HG03342 (cell line): ENCODE results near the gene BCAS3.
A peak's percentile ranks its signal among the peaks of the same experiment; 100 is the strongest.
"Not testable (repeated sequence)": the region's sequence is repeated elsewhere in the genome, so short reads cannot be mapped to it uniquely, and the experiment has no call there.

Experiments
- ATAC-seq: cut with Tn5 transposase; IDR thresholded peaks from one replicate; pipeline ENCODE4 v1.9.1; 2021; ENCODE audit warnings: mild to moderate bottlenecking, moderate library complexity; ENCODE audit not compliant: unreplicated experiment

BCAS3 gene

GRCh38 chr17:60677308-60678117, at the start of gene BCAS3:
TSS of gene BCAS3 (plus strand) at chr17:60677851.
- peak; percentile 98 for ATAC-seq

GRCh38 chr17:60628252-60628889, 49.3 kb upstream of the BCAS3 start:
- no peak for ATAC-seq

- no peak for ATAC-seq
Observed at GRCh38 chr17:60629120-60629519, 48.5 kb upstream of the BCAS3 start.

GRCh38 chr17:60630352-60630751, 47.3 kb upstream of the BCAS3 start:
- no peak for ATAC-seq

- no peak for ATAC-seq
Observed at GRCh38 chr17:60631119-60631518, 46.5 kb upstream of the BCAS3 start.

GRCh38 chr17:60637683-60638082, 40.0 kb upstream of the BCAS3 start:
- ATAC-seq, result no peak

- no peak for ATAC-seq
Observed at GRCh38 chr17:60639019-60639330, 38.7 kb upstream of the BCAS3 start.

GRCh38 chr17:60640503-60640902, 37.1 kb upstream of the BCAS3 start:
- no peak for ATAC-seq

- ATAC-seq, result no peak
Observed at GRCh38 chr17:60641126-60641525, 36.5 kb upstream of the BCAS3 start.

- ATAC-seq, result no peak
Observed at GRCh38 chr17:60641810-60642220, 35.8 kb upstream of the BCAS3 start.

GRCh38 chr17:60645918-60646523, 31.6 kb upstream of the BCAS3 start:
- ATAC-seq, result no peak

GRCh38 chr17:60646701-60647100, 30.9 kb upstream of the BCAS3 start:
- ATAC-seq, result no peak

GRCh38 chr17:60647705-60648104, 29.9 kb upstream of the BCAS3 start:
- no peak for ATAC-seq

- peak; percentile 89 for ATAC-seq
Observed at GRCh38 chr17:60652454-60653247, 25.0 kb upstream of the BCAS3 start.

- ATAC-seq, result no peak
Observed at GRCh38 chr17:60653569-60653968, 24.1 kb upstream of the BCAS3 start.

- no peak for ATAC-seq
Observed at GRCh38 chr17:60656499-60656898, 21.2 kb upstream of the BCAS3 start.

- ATAC-seq, result no peak
Observed at GRCh38 chr17:60659156-60659555, 18.5 kb upstream of the BCAS3 start.

GRCh38 chr17:60661489-60661888, 16.2 kb upstream of the BCAS3 start:
- no peak for ATAC-seq

GRCh38 chr17:60664022-60664421, 13.6 kb upstream of the BCAS3 start:
- ATAC-seq, result no peak

- ATAC-seq, result no peak
Observed at GRCh38 chr17:60665602-60666001, 12.0 kb upstream of the BCAS3 start.

GRCh38 chr17:60668741-60669140, 8.9 kb upstream of the BCAS3 start:
- not testable (repeated sequence) for ATAC-seq
